ENCODE results near the gene LACTBL1. TPM values are rescaled to one million over a fixed set of nuclear protein-coding genes. Genes with fewer than 3 reads are reported as not detected.

Gene LACTBL1
- total and polyA plus RNA-seq, 2 donors (not counting 1 experiment from before 2014, with no cell fraction given): not detected

DNA sequence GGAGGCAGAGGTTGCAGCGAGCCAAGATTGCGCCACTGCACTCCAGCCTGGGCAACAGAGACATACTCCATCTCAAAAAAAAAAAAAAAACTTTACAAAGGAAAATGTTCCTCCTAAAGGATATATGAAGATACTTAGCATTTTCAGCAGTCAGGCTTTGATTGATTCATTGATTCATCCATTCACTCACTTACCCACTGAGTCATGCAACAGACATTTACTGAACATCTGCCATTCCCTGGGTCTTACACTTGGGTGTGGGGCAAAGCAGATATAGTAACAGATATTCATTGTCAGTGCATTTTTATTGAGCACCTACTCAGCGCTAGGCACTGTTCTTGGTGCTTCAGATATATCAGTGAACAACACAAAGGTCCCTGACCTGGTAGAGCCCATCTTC lies 5.6 kb upstream of the LACTBL1 start:
- WGBS (ENCODE audit: insufficient coverage): 86% methylated on average over 1 of the region's 3 CpGs
- H3K27me3 Mint-ChIP-seq: peaks cover 32% of the 10 kb centered on the region
- H3K4me3 Mint-ChIP-seq: no peak overlapping the region
- Histone ChIP-seq H3K4me2 (replicated peaks; ENCODE audit: low read depth, low read length, poor library complexity, severe bottlenecking) (no peak overlapping the region), H2AFZ (ENCODE audit: insufficient read depth, low read depth, low read length, poor library complexity, severe bottlenecking) (no peak overlapping the region), H3K4me1 (ENCODE audit: control insufficient read depth in 2 of 2, insufficient read depth in 2 of 2, low read length in 2 of 2) (no peaks in the 10 kb centered on the region), H3K9ac (ENCODE audit: low read length) (no peak overlapping the region), H3K9me3 (ENCODE audit: control extremely low read depth in 1 of 3, control insufficient read depth in 2 of 3, insufficient read depth in 1 of 3, low read length in 2 of 3) (no peaks in the 10 kb centered on the region), H4K20me1 (ENCODE audit: control insufficient read depth, insufficient read depth, low read length, poor library complexity, severe bottlenecking) (no peaks in the 10 kb centered on the region), H3K4me3 (ENCODE audit: control extremely low read depth in 1 of 5, extremely low read depth in 1 of 5, insufficient read depth in 1 of 5, low read depth in 2 of 5, low read length in 4 of 5) (no peak overlapping the region), H3K79me2 (ENCODE audit: control insufficient read depth, insufficient read depth, low read length) (no peaks in the 10 kb centered on the region), H3K36me3 (replicated peaks in 1 of 2; ENCODE audit: control extremely low read depth in 1 of 2, control insufficient read depth in 1 of 2, extremely low read depth in 1 of 2, insufficient read depth in 2 of 2, low read length in 1 of 2) (no peaks in the 10 kb centered on the region), H3K27me3 (replicated peaks in 1 of 4; ENCODE audit: control extremely low read depth in 1 of 4, control insufficient read depth in 3 of 4, insufficient read depth in 4 of 4, low read length in 3 of 4) (peaks cover 0 to 4% (median 0%) of the 10 kb centered on the region in 4 experiments), H3K27ac (ENCODE audit: low read length in 2 of 2) (no peak overlapping the region)
- no peak for TF ChIP-seq EZH2 (IDR thresholded peaks at IDR 0.05; ENCODE audit: borderline replicate concordance, insufficient read depth, low read depth, low read length, poor library complexity, severe bottlenecking)
- TF ChIP-seq, protein P1, sequence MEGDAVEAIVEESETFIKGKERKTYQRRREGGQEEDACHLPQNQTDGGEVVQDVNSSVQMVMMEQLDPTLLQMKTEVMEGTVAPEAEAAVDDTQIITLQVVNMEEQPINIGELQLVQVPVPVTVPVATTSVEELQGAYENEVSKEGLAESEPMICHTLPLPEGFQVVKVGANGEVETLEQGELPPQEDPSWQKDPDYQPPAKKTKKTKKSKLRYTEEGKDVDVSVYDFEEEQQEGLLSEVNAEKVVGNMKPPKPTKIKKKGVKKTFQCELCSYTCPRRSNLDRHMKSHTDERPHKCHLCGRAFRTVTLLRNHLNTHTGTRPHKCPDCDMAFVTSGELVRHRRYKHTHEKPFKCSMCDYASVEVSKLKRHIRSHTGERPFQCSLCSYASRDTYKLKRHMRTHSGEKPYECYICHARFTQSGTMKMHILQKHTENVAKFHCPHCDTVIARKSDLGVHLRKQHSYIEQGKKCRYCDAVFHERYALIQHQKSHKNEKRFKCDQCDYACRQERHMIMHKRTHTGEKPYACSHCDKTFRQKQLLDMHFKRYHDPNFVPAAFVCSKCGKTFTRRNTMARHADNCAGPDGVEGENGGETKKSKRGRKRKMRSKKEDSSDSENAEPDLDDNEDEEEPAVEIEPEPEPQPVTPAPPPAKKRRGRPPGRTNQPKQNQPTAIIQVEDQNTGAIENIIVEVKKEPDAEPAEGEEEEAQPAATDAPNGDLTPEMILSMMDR (IDR thresholded peaks at IDR 0.05): no peak
- CTCF ChIA-PET: interaction anchor here (0.6 to 5.6 kb wide), 3 partner anchors 117 to 207 kb away, joined by 3 to 38 read pairs (median 3); no protein-coding TSS in a partner anchor
- no peak for ATAC-seq (ENCODE audit: low read depth)
- DNase-seq: no peak
- H3K9me3 Mint-ChIP-seq (ENCODE audit: insufficient read depth): no peaks in the 10 kb centered on the region
- no peak overlapping the region for H3K27ac Mint-ChIP-seq
- POLR2A ChIA-PET: no interaction called here
- H3K4me1 Mint-ChIP-seq: no peaks in the 10 kb centered on the region
- intact Hi-C loops (cut with micrococcal nuclease): no loop called here

DNA sequence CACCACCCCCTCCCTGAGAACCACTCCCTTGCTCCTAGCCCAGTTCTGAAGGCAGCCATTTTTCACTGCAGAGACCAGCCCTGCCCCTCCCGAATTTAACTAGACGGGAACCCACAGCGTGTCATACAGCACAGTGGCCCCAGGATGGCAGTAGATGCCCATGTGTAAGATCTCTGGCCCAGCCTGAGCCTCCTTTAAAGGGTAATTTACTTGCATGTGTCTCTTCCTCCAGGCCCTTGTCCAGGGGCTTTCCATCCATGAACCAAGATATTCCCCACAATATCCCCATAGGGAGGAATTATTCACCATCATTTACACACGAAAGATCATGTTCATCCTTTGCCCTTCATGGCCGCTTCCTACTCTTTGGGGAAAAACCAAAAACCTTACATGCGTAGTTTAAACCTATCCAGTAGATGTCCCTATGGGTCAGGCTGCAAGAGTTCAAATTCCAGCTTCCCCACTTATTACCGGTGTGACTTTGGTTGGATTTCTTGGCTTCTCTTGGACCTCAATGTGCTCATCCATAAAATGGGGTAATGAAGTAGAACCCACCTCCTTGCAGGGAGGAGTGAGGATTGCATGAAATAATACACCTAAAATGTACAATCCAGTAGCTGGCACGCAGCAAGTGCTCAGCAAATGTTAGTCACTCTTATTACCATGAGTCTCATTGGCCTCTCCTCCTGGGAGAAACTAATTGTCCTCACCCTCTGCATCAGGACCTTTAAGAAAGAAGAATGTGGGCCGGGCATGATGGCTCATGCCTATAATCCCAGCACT lies 4.0 kb upstream of the LACTBL1 start:
- H3K27ac Mint-ChIP-seq: no peak overlapping the region
- TF ChIP-seq, protein P1 (IDR thresholded peaks at IDR 0.05): peak; percentile 71
- TF ChIP-seq EZH2 (IDR thresholded peaks at IDR 0.05; ENCODE audit: borderline replicate concordance, insufficient read depth, low read depth, low read length, poor library complexity, severe bottlenecking): no peak
- peak; percentile 84 for ATAC-seq (ENCODE audit: low read depth)
- ChIA-PET CTCF (interaction anchor here (5.6 kb wide), 1 partner anchor 209 kb away, joined by 38 read pairs; no protein-coding TSS in a partner anchor), POLR2A (no interaction called here)
- H3K9ac ChIP-seq (ENCODE audit: low read length): no peak overlapping the region
- intact Hi-C loops (cut with micrococcal nuclease): loop anchor here (1.0 kb wide), 1 partner anchor 122 kb away; no protein-coding TSS in a partner anchor
- WGBS (ENCODE audit: insufficient coverage): 2% methylated on average over 4 of the region's 9 CpGs
- H3K27me3 Mint-ChIP-seq: peaks cover 34% of the 10 kb centered on the region
- no peak overlapping the region for H3K4me3 Mint-ChIP-seq
- H3K27me3 ChIP-seq (replicated peaks in 1 of 4; ENCODE audit: control extremely low read depth in 1 of 4, control insufficient read depth in 3 of 4, insufficient read depth in 4 of 4, low read length in 3 of 4): peaks cover 0 to 8% (median 0%) of the 10 kb centered on the region in 4 experiments
- no peaks in the 10 kb centered on the region for H4K20me1 ChIP-seq (ENCODE audit: control insufficient read depth, insufficient read depth, low read length, poor library complexity, severe bottlenecking)
- no peaks in the 10 kb centered on the region for H3K4me1 Mint-ChIP-seq
- H3K4me2 ChIP-seq (replicated peaks; ENCODE audit: low read depth, low read length, poor library complexity, severe bottlenecking): no peak overlapping the region
- no peaks in the 10 kb centered on the region for H3K9me3 ChIP-seq (ENCODE audit: control extremely low read depth in 1 of 3, control insufficient read depth in 2 of 3, insufficient read depth in 1 of 3, low read length in 2 of 3)
- H2AFZ ChIP-seq (ENCODE audit: insufficient read depth, low read depth, low read length, poor library complexity, severe bottlenecking): no peak overlapping the region
- H3K4me3 ChIP-seq (ENCODE audit: control extremely low read depth in 1 of 5, extremely low read depth in 1 of 5, insufficient read depth in 1 of 5, low read depth in 2 of 5, low read length in 4 of 5): no peak overlapping the region
- peak; percentile 59 for DNase-seq
- H3K4me1 ChIP-seq (ENCODE audit: control insufficient read depth in 2 of 2, insufficient read depth in 2 of 2, low read length in 2 of 2): no peaks in the 10 kb centered on the region
- no peaks in the 10 kb centered on the region for H3K79me2 ChIP-seq (ENCODE audit: control insufficient read depth, insufficient read depth, low read length)
- no peaks in the 10 kb centered on the region for H3K9me3 Mint-ChIP-seq (ENCODE audit: insufficient read depth)
- H3K27ac ChIP-seq (ENCODE audit: low read length in 2 of 2): no peak overlapping the region
- no peaks in the 10 kb centered on the region for H3K36me3 ChIP-seq (replicated peaks in 1 of 2; ENCODE audit: control extremely low read depth in 1 of 2, control insufficient read depth in 1 of 2, extremely low read depth in 1 of 2, insufficient read depth in 2 of 2, low read length in 1 of 2)
